ENCODE measurements around the gene NEURL1.

NEURL1 gene

GRCh38 chr10:103543617-103544525 lies 50.4 kb downstream of the NEURL1 start:
- peak; percentile 56 for DNase-seq (ENCODE audit: low spot score)
- no peak overlapping the region for H3K4me3 ChIP-seq
- no peak for TF ChIP-seq CTCF (IDR thresholded peaks at IDR 0.05)
- H3K27ac ChIP-seq = no peak overlapping the region

GRCh38 chr10:103544657-103545310 lies 51.3 kb downstream of the NEURL1 start:
- H3K4me3 ChIP-seq = no peak overlapping the region
- TF ChIP-seq CTCF (IDR thresholded peaks at IDR 0.05) = no peak
- H3K27ac ChIP-seq = no peak overlapping the region
- peak; percentile 46 for DNase-seq (ENCODE audit: low spot score)

- Histone ChIP-seq H3K27ac (no peak overlapping the region), H3K4me3 (no peak overlapping the region)
- DNase-seq (ENCODE audit: low spot score) = no peak
- no peak for TF ChIP-seq CTCF (IDR thresholded peaks at IDR 0.05)
These were observed 51.9 kb downstream of the NEURL1 start for GRCh38 chr10:103545366-103545765.

- no peak overlapping the region for H3K27ac ChIP-seq
These were observed 52.3 kb downstream of the NEURL1 start for GRCh38 chr10:103545771-103546281.

GRCh38 chr10:103546401-103546800 lies 52.9 kb downstream of the NEURL1 start:
- no peak overlapping the region for H3K27ac ChIP-seq
- no peak for DNase-seq (ENCODE audit: low spot score)

More at GRCh38 chr10:103545771-103546281, 52.3 kb downstream of the NEURL1 start:
- no peak overlapping the region for H3K4me3 ChIP-seq
- TF ChIP-seq CTCF (IDR thresholded peaks at IDR 0.05) = no peak
- DNase-seq (ENCODE audit: low spot score) = no peak

GRCh38 chr10:103547391-103547946 lies 54.0 kb downstream of the NEURL1 start:
- Histone ChIP-seq H3K4me3 (no peak overlapping the region), H3K27ac (no peak overlapping the region)
- TF ChIP-seq CTCF (IDR thresholded peaks at IDR 0.05) = no peak
- DNase-seq (ENCODE audit: low spot score) = no peak

More at GRCh38 chr10:103546401-103546800, 52.9 kb downstream of the NEURL1 start:
- no peak for TF ChIP-seq CTCF (IDR thresholded peaks at IDR 0.05)
- H3K4me3 ChIP-seq = no peak overlapping the region

All from coronary artery (tissue), 2 donors.